Measurements from ENCODE around the gene NR5A1. TPM values are rescaled to one million over a fixed set of nuclear protein-coding genes. Genes with fewer than 3 reads are reported as not detected.

Gene NR5A1
- total and polyA plus RNA-seq, 10 of the 15 experiments (the other 5 are each of a cell fraction or from before 2014, with no cell fraction given): 0.06 to 0.24 (median 0.08) TPM; not detected in 5

DNA sequence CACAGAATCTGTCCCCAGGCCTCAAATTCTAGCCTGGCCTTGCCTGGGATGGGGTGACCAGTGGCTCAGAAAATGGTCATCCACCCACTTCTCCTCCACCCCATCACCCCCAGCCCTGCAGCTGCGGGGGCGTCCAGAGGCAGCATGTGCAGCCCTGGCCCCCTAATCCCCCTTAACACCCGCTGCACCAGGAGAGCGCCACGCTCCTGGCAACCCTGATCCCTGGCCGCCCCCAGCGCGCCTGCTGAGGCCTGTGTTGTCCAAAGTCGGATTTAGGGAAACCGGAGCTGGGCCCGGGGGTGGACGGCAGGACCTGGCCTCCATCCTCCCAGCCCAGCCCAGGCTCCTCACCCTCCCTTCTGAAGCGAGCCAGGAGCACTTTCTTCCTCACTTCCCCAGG is 22.0 kb downstream of the NR5A1 start (continued):
- TF ChIP-seq, protein P1, sequence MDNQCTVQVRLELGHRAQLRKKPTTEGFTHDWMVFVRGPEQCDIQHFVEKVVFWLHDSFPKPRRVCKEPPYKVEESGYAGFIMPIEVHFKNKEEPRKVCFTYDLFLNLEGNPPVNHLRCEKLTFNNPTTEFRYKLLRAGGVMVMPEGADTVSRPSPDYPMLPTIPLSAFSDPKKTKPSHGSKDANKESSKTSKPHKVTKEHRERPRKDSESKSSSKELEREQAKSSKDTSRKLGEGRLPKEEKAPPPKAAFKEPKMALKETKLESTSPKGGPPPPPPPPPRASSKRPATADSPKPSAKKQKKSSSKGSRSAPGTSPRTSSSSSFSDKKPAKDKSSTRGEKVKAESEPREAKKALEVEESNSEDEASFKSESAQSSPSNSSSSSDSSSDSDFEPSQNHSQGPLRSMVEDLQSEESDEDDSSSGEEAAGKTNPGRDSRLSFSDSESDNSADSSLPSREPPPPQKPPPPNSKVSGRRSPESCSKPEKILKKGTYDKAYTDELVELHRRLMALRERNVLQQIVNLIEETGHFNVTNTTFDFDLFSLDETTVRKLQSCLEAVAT (IDR thresholded peaks at IDR 0.05): no peak
- TF ChIP-seq CEBPB (IDR thresholded peaks at IDR 0.05; ENCODE audit: borderline replicate concordance in 1 of 2, low read depth in 2 of 2, low read length in 2 of 2) (no peak), CHD1 (IDR thresholded peaks at IDR 0.05; ENCODE audit: low read depth, low read length) (no peak), ATF2 (IDR thresholded peaks at IDR 0.05; ENCODE audit: low read length) (no peak), BCL11A (IDR thresholded peaks at IDR 0.05; ENCODE audit: low read depth, low read length) (no peak), SPI1 (IDR thresholded peaks at IDR 0.05; ENCODE audit: borderline replicate concordance, insufficient read depth, low read depth, low read length) (no peak), TCF3 (IDR thresholded peaks at IDR 0.05; ENCODE audit: borderline replicate concordance, insufficient read depth, low read depth, low read length) (no peak), RB1 (IDR thresholded peaks at IDR 0.05; ENCODE audit: borderline replicate concordance) (no peak), PAX5 (IDR thresholded peaks at IDR 0.05; ENCODE audit: borderline replicate concordance, low read depth, low read length) (no peak), POLR2A (IDR thresholded peaks at IDR 0.05; ENCODE audit: low read depth, low read length) (no peak), LARP7 (IDR thresholded peaks at IDR 0.05) (no peak)
- TF ChIP-seq, protein P2, sequence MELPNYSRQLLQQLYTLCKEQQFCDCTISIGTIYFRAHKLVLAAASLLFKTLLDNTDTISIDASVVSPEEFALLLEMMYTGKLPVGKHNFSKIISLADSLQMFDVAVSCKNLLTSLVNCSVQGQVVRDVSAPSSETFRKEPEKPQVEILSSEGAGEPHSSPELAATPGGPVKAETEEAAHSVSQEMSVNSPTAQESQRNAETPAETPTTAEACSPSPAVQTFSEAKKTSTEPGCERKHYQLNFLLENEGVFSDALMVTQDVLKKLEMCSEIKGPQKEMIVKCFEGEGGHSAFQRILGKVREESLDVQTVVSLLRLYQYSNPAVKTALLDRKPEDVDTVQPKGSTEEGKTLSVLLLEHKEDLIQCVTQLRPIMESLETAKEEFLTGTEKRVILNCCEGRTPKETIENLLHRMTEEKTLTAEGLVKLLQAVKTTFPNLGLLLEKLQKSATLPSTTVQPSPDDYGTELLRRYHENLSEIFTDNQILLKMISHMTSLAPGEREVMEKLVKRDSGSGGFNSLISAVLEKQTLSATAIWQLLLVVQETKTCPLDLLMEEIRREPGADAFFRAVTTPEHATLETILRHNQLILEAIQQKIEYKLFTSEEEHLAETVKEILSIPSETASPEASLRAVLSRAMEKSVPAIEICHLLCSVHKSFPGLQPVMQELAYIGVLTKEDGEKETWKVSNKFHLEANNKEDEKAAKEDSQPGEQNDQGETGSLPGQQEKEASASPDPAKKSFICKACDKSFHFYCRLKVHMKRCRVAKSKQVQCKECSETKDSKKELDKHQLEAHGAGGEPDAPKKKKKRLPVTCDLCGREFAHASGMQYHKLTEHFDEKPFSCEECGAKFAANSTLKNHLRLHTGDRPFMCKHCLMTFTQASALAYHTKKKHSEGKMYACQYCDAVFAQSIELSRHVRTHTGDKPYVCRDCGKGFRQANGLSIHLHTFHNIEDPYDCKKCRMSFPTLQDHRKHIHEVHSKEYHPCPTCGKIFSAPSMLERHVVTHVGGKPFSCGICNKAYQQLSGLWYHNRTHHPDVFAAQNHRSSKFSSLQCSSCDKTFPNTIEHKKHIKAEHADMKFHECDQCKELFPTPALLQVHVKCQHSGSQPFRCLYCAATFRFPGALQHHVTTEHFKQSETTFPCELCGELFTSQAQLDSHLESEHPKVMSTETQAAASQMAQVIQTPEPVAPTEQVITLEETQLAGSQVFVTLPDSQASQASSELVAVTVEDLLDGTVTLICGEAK (IDR thresholded peaks at IDR 0.05; ENCODE audit: borderline replicate concordance): no peak
